Erythroblast (primary cell): Measurements from ENCODE around the gene ST6GALNAC2.
"Not testable (repeated sequence)": the region's sequence is repeated elsewhere in the genome, so short reads cannot be mapped to it uniquely, and the experiment has no call there.

ENCODE experiments used
- DNase-seq, 2 experiments: peaks; one replicate each; lab custom pipeline; 2025; lab: John Stamatoyannopoulos, UW
- GATA1 ChIP-seq: IDR thresholded peaks from 2 replicates; pipeline ENCODE4 v1.6.1; 2011; ENCODE audit warnings: low read depth, mild to moderate bottlenecking, control low read depth, low read length, moderate library complexity
- POLR2A ChIP-seq: IDR thresholded peaks from 2 replicates; pipeline ENCODE4 v1.6.1; 2011; ENCODE audit warnings: mild to moderate bottlenecking, low read length

Gene ST6GALNAC2

DNA sequence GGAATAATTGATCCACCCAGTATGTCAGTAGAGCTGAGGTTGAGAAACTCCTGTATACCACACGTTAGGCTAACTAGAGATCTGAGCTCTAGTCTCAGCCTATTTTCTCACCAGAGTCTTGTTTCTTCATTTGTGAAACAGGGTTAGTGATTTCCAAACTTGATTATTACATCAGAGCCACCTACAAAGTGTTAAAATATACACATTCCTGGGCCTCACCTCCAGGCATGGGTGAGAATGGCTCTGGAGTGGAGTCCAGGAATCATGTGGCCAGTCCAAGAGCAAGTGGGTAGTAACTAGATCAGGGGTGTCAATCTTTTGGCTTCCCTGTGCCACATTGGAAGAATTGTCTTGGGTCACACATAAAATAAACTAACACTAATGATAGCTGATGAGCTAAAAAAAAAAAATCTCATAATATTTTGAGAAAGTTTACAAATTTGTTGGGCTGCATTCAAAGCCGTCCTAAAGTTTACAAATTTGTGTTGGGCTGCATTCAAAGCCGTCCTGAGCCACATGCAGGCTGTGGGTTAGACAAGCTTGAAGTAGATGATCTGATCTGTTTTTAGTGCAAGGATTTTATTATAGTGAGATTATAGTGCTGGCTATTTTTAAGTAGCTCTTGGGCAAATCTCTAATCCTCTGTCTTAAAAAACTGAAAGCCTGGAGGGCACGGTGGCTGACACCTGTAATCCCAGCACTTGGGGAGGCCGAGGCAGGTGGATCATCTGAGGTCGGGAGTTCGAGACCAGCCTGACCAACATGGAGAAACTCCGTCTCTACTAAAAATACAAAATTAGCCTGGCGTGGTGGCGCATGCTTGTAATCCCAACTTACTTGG lies 25.4 kb downstream of the ST6GALNAC2 start:
- TF ChIP-seq GATA1, result no peak
- TF ChIP-seq POLR2A, result no peak
- no peak for DNase-seq

GRCh38 chr17:76559460-76559859 lies 26.2 kb downstream of the ST6GALNAC2 start:
- DNase-seq, result not testable (repeated sequence)

DNA sequence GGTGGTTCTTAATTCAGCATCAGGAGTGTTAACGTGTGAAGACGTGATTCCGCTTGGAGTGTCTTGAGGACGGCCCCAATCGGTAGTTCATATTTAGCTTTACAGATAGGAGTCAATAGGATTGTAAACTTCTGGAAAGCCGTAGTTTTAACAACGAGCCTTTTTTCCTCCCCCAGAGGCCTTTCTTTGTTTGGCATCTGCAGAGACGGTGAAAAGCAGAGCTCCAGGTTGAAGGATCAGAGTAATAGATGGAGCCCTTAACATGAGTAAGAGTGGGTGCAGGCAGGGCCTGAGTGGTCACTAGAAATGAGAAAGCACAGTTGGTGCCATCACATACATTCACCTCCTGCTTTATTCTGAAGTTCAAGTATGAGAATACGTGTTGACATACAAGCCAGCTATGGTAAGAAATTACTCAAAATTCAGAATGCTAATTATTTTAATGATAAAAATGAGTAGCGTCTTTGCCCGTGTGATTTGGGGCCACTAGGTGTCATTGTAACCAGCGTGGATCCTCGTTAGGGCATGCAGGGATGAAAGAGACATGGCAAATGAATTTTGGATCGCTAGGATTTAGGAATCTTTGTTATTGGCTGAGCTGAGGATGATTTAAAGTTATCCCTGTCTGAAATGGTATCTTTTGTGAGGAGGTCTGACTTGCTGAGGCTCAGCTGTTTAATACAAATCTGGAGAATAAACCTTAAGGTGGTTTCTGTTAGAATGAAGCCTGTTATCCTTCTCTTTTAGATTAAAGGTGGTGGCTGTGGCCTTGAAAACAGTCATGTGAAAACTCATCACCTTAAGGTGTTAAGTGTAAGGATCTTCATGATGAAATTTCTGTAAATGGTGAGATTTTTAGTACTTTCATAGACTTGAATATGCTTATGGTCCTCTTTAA lies 27.2 kb downstream of the ST6GALNAC2 start:
- DNase-seq, result peak; percentile 57 to 62
- TF ChIP-seq GATA1, result no peak
- TF ChIP-seq POLR2A, result no peak

DNA sequence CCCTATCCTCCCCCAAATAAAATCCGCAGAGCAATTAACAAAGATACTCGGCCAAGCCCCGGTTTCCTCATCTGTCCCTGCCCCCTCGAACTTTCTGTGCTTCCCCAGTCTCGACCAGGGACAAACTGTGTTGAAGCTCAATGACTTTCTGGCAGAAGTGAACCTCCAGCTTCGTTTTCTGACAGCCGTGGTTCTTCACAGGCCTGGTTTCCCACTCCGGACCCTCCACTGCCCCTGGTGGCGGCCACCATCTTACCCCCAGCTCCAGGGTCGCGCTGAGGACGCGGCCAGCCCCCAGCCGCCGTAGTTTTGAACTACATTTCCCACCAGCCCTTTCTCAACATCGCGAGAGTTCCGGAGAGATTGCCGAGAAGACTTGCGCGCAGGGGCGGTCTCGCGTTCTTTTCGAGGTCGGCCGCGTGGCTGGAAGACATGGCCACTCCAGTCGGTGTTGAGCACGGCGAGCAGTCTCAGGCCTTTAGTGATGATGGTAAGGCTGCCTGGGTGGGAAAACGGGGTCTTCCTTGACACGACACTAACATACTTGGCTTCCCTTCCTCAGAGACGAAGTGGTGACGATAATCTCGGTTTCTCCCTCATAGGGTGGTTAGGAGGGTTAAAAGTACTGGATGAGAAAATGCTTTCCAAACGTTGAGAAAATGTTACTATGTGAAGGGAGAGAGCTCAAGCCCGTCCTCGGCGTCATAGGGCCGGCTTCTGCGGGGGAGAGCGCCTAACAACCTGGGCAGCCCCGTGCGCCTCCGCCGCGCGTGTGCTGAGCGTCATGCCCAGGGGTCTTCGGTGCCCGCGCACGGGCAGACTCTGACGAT lies 28.1 kb downstream of the ST6GALNAC2 start:
- peak; percentile 97 for DNase-seq
- TF ChIP-seq GATA1, result no peak
- TF ChIP-seq POLR2A, result peak; percentile 95

DNA sequence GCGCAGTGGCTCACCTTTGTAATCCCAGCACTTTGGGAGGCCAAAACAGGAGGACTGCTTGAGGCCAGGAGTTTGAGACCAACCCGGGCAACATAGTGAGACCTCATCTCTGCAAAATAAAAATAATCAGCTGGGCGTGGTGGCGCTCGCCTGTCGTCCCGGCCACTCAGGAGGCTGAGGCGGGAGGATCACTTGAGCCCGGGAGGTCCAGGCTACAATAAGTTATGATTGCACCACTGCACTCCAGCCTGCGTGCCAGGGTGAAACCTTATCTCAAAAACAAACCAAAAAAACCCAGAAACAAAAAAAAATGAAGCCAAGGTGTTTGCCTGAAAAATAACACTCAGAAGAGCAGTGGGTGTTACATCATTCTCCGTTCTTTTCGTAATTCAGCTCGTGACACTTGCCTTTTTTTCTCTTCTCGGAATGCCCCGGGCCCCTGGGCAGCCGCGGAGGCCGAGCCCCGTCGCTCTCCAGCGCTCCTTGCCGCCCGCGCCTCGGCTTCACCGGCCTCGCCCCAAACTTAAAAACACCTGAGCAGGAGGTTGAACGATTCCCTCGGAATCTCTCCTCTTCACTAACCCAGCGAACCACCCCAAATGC lies 28.8 kb downstream of the ST6GALNAC2 start:
- TF ChIP-seq POLR2A (no peak), GATA1 (no peak)
- peak; percentile 54 to 74 for DNase-seq

DNA sequence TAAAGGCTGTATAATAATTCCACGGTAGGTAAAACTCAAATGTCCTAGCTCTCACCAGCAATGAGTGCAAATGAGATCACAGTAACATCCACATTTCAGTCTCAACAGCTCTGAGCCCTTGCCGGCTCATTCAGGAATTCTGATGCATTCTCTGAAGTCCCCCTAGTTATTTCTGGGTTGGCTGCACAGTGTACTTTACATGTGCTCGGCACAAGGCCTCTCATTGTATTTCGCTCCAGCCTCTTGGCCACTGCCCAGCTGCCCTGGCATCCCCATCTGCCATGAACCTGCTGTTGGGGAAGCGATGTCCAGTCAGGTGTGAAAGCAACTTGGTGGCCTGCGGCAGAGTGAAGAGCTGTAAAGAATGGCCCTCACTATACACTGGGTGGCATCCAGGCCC lies 31.5 kb downstream of the ST6GALNAC2 start:
- TF ChIP-seq GATA1 (no peak), POLR2A (no peak)
- no peak for DNase-seq

- TF ChIP-seq POLR2A (no peak), GATA1 (no peak)
- DNase-seq, result no peak
Observed at GRCh38 chr17:76553178-76553908, 32.3 kb downstream of the ST6GALNAC2 start.

GRCh38 chr17:76551685-76552084 lies 34.0 kb downstream of the ST6GALNAC2 start:
- DNase-seq, result no peak
- TF ChIP-seq GATA1 (no peak), POLR2A (no peak)

- TF ChIP-seq GATA1 (no peak), POLR2A (no peak)
- DNase-seq, result no peak
Observed at GRCh38 chr17:76550712-76551615, 34.7 kb downstream of the ST6GALNAC2 start.

- no peak for TF ChIP-seq GATA1
- TF ChIP-seq POLR2A, result no peak
- DNase-seq, result no peak
Observed at GRCh38 chr17:76549539-76549938, 36.1 kb downstream of the ST6GALNAC2 start.

DNA sequence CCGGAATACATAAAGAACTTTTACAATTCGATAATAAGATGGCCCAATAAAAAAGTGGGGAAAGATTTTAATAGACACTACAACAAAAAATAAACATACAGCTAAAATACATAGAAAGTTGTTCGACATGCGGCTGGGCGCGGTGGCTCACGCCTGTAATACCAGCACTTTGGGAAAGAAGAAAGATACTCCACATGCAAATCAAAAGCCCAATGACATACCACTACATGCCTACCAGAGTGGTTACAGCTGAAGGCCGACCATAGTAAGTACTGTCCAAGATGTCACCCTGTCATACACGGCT lies 36.5 kb downstream of the ST6GALNAC2 start:
- TF ChIP-seq GATA1 (no peak), POLR2A (no peak)
- DNase-seq, result no peak
